ENCODE results near the gene ZFHX3.

The ZFHX3 gene

GRCh38 chr16:72983241-72983640 lies 64.7 kb downstream of the ZFHX3 start:
- Mint-ChIP-seq H3K36me3 (no peaks in the 10 kb centered on the region), H3K27me3 (no peaks in the 10 kb centered on the region), H3K9me3 (ENCODE audit: low read depth) (no peaks in the 10 kb centered on the region), H3K4me1 (ENCODE audit: low read depth) (no peaks in the 10 kb centered on the region), H3K4me3 (no peak overlapping the region), H3K27ac (no peak overlapping the region)

- no peaks in the 10 kb centered on the region for H3K36me3 Mint-ChIP-seq
- H3K9me3 Mint-ChIP-seq (ENCODE audit: low read depth), result no peaks in the 10 kb centered on the region
- H3K27me3 Mint-ChIP-seq, result no peaks in the 10 kb centered on the region
- H3K4me1 Mint-ChIP-seq (ENCODE audit: low read depth), result no peaks in the 10 kb centered on the region
- H3K27ac Mint-ChIP-seq, result no peak overlapping the region
- no peak overlapping the region for H3K4me3 Mint-ChIP-seq
These were observed 68.0 kb downstream of the ZFHX3 start for GRCh38 chr16:72979974-72980373.

GRCh38 chr16:72978212-72978611 lies 69.7 kb downstream of the ZFHX3 start:
- H3K9me3 Mint-ChIP-seq (ENCODE audit: low read depth), result no peaks in the 10 kb centered on the region
- H3K27ac Mint-ChIP-seq, result no peak overlapping the region
- no peaks in the 10 kb centered on the region for H3K4me1 Mint-ChIP-seq (ENCODE audit: low read depth)
- no peaks in the 10 kb centered on the region for H3K36me3 Mint-ChIP-seq
- H3K4me3 Mint-ChIP-seq, result no peak overlapping the region
- H3K27me3 Mint-ChIP-seq, result no peaks in the 10 kb centered on the region

GRCh38 chr16:72977127-72977526 lies 70.8 kb downstream of the ZFHX3 start:
- Mint-ChIP-seq H3K4me3 (no peak overlapping the region), H3K27ac (no peak overlapping the region), H3K4me1 (ENCODE audit: low read depth) (no peaks in the 10 kb centered on the region), H3K36me3 (no peaks in the 10 kb centered on the region), H3K27me3 (no peaks in the 10 kb centered on the region), H3K9me3 (ENCODE audit: low read depth) (no peaks in the 10 kb centered on the region)

GRCh38 chr16:72976438-72977064 lies 71.4 kb downstream of the ZFHX3 start:
- H3K4me1 Mint-ChIP-seq (ENCODE audit: low read depth), result no peaks in the 10 kb centered on the region
- H3K36me3 Mint-ChIP-seq, result no peaks in the 10 kb centered on the region
- H3K4me3 Mint-ChIP-seq, result no peak overlapping the region
- no peaks in the 10 kb centered on the region for H3K9me3 Mint-ChIP-seq (ENCODE audit: low read depth)
- no peaks in the 10 kb centered on the region for H3K27me3 Mint-ChIP-seq
- no peak overlapping the region for H3K27ac Mint-ChIP-seq

GRCh38 chr16:72975809-72976437 lies 72.0 kb downstream of the ZFHX3 start:
- Mint-ChIP-seq H3K4me3 (no peak overlapping the region), H3K36me3 (no peaks in the 10 kb centered on the region), H3K4me1 (ENCODE audit: low read depth) (no peaks in the 10 kb centered on the region), H3K27ac (no peak overlapping the region), H3K9me3 (ENCODE audit: low read depth) (no peaks in the 10 kb centered on the region), H3K27me3 (no peaks in the 10 kb centered on the region)

- Mint-ChIP-seq H3K4me1 (ENCODE audit: low read depth) (no peaks in the 10 kb centered on the region), H3K4me3 (no peak overlapping the region), H3K27me3 (no peaks in the 10 kb centered on the region), H3K36me3 (no peaks in the 10 kb centered on the region), H3K27ac (no peak overlapping the region), H3K9me3 (ENCODE audit: low read depth) (no peaks in the 10 kb centered on the region)
These were observed 73.7 kb downstream of the ZFHX3 start for GRCh38 chr16:72974142-72974769.

- Mint-ChIP-seq H3K27me3 (no peaks in the 10 kb centered on the region), H3K27ac (no peak overlapping the region), H3K4me1 (ENCODE audit: low read depth) (no peaks in the 10 kb centered on the region), H3K9me3 (ENCODE audit: low read depth) (no peaks in the 10 kb centered on the region), H3K4me3 (no peak overlapping the region), H3K36me3 (no peaks in the 10 kb centered on the region)
These were observed 74.9 kb downstream of the ZFHX3 start for GRCh38 chr16:72972878-72973571.

GRCh38 chr16:72971370-72971769 lies 76.6 kb downstream of the ZFHX3 start:
- Mint-ChIP-seq H3K4me1 (ENCODE audit: low read depth) (no peaks in the 10 kb centered on the region), H3K9me3 (ENCODE audit: low read depth) (no peaks in the 10 kb centered on the region), H3K27ac (no peak overlapping the region), H3K36me3 (no peaks in the 10 kb centered on the region), H3K4me3 (no peak overlapping the region), H3K27me3 (no peaks in the 10 kb centered on the region)

- no peaks in the 10 kb centered on the region for H3K4me1 Mint-ChIP-seq (ENCODE audit: low read depth)
- H3K4me3 Mint-ChIP-seq, result no peak overlapping the region
- H3K9me3 Mint-ChIP-seq (ENCODE audit: low read depth), result no peaks in the 10 kb centered on the region
- H3K27ac Mint-ChIP-seq, result no peak overlapping the region
- no peaks in the 10 kb centered on the region for H3K27me3 Mint-ChIP-seq
- no peaks in the 10 kb centered on the region for H3K36me3 Mint-ChIP-seq
These were observed 77.3 kb downstream of the ZFHX3 start for GRCh38 chr16:72970656-72971055.

- Mint-ChIP-seq H3K9me3 (ENCODE audit: low read depth) (no peaks in the 10 kb centered on the region), H3K36me3 (no peaks in the 10 kb centered on the region), H3K4me3 (no peak overlapping the region), H3K4me1 (ENCODE audit: low read depth) (no peaks in the 10 kb centered on the region), H3K27me3 (no peaks in the 10 kb centered on the region), H3K27ac (no peak overlapping the region)
These were observed 78.1 kb downstream of the ZFHX3 start for GRCh38 chr16:72969812-72970211.

GRCh38 chr16:72969146-72969545 lies 78.8 kb downstream of the ZFHX3 start:
- Mint-ChIP-seq H3K9me3 (ENCODE audit: low read depth) (no peaks in the 10 kb centered on the region), H3K4me3 (no peak overlapping the region), H3K4me1 (ENCODE audit: low read depth) (no peaks in the 10 kb centered on the region), H3K36me3 (no peaks in the 10 kb centered on the region), H3K27me3 (no peaks in the 10 kb centered on the region), H3K27ac (no peak overlapping the region)

- Mint-ChIP-seq H3K36me3 (no peaks in the 10 kb centered on the region), H3K4me3 (no peak overlapping the region), H3K27me3 (no peaks in the 10 kb centered on the region), H3K9me3 (ENCODE audit: low read depth) (no peaks in the 10 kb centered on the region), H3K4me1 (ENCODE audit: low read depth) (no peaks in the 10 kb centered on the region), H3K27ac (no peak overlapping the region)
These were observed 80.0 kb downstream of the ZFHX3 start for GRCh38 chr16:72967941-72968340.

- Mint-ChIP-seq H3K9me3 (ENCODE audit: low read depth) (no peaks in the 10 kb centered on the region), H3K27ac (no peak overlapping the region), H3K36me3 (no peaks in the 10 kb centered on the region), H3K27me3 (no peaks in the 10 kb centered on the region), H3K4me1 (ENCODE audit: low read depth) (no peaks in the 10 kb centered on the region), H3K4me3 (no peak overlapping the region)
These were observed 84.2 kb downstream of the ZFHX3 start for GRCh38 chr16:72963533-72964315.

GRCh38 chr16:72962347-72962746 lies 85.6 kb downstream of the ZFHX3 start:
- Mint-ChIP-seq H3K27me3 (no peaks in the 10 kb centered on the region), H3K4me1 (ENCODE audit: low read depth) (no peaks in the 10 kb centered on the region), H3K9me3 (ENCODE audit: low read depth) (no peaks in the 10 kb centered on the region), H3K27ac (no peak overlapping the region), H3K4me3 (no peak overlapping the region), H3K36me3 (no peaks in the 10 kb centered on the region)

Data from activated naive CD8-positive, alpha-beta T cell (primary cell).